NCI-H1694 (cell line): ENCODE data around the gene ANKRD7.
"Not testable (repeated sequence)": the region's sequence is repeated elsewhere in the genome, so short reads cannot be mapped to it uniquely, and the experiment has no call there.

Source experiments
- DNase-seq: peaks from one replicate; lab custom pipeline; 2025; lab: John Stamatoyannopoulos, UW

The ANKRD7 gene

GRCh38 chr7:118233799-118234198 is 9.3 kb downstream of the ANKRD7 start:
- no peak for DNase-seq

- no peak for DNase-seq
Observed at GRCh38 chr7:118239014-118239413, 14.5 kb downstream of the ANKRD7 start.

GRCh38 chr7:118240320-118240719 is 15.8 kb downstream of the ANKRD7 start:
- not testable (repeated sequence) for DNase-seq

GRCh38 chr7:118243695-118244094 is 19.2 kb downstream of the ANKRD7 start:
- no peak for DNase-seq

GRCh38 chr7:118245267-118246040 is 20.9 kb downstream of the ANKRD7 start:
- no peak for DNase-seq

GRCh38 chr7:118250860-118251494 is 26.5 kb downstream of the ANKRD7 start:
- DNase-seq, result no peak

GRCh38 chr7:118252087-118252486 is 27.6 kb downstream of the ANKRD7 start:
- no peak for DNase-seq

GRCh38 chr7:118259115-118259514 is 34.6 kb downstream of the ANKRD7 start:
- no peak for DNase-seq

- DNase-seq, result no peak
Observed at GRCh38 chr7:118264836-118265235, 40.3 kb downstream of the ANKRD7 start.

GRCh38 chr7:118280319-118281012 is 56.0 kb downstream of the ANKRD7 start:
- no peak for DNase-seq

- no peak for DNase-seq
Observed at GRCh38 chr7:118281196-118281595, 56.7 kb downstream of the ANKRD7 start.

- DNase-seq, result no peak
Observed at GRCh38 chr7:118285358-118285757, 60.9 kb downstream of the ANKRD7 start.

- no peak for DNase-seq
Observed at GRCh38 chr7:118286131-118286530, 61.6 kb downstream of the ANKRD7 start.

- no peak for DNase-seq
Observed at GRCh38 chr7:118288098-118288497, 63.6 kb downstream of the ANKRD7 start.

GRCh38 chr7:118289476-118289875 is 65.0 kb downstream of the ANKRD7 start:
- no peak for DNase-seq
